GM12892 (cell line): ENCODE results near the gene SLC4A5. TPM values are rescaled to one million over a fixed set of nuclear protein-coding genes. Genes with fewer than 3 reads are reported as not detected.

ENCODE experiments used
- DNase-seq: peaks from one replicate; pipeline ENCODE4 v3.0.0; 2011; ENCODE audit not compliant: insufficient read length
- FAIRE-seq: peaks from 2 replicates; lab custom pipeline; 2011; peaks lifted over from hg19 to GRCh38; lab: Jason Lieb, UNC
- POLR2A ChIP-seq: IDR thresholded peaks from 2 replicates; pipeline ENCODE4 v1.6.1; 2011; ENCODE audit warnings: low read depth, low read length, control low read depth
- POLR2AphosphoS5 ChIP-seq: IDR thresholded peaks from 2 replicates; pipeline ENCODE4 v1.6.1; 2011; ENCODE audit warnings: low read depth, low read length, control low read depth
- TAF1 ChIP-seq: IDR thresholded peaks from 2 replicates; pipeline ENCODE4 v1.6.1; 2011; ENCODE audit warnings: low read depth, mild to moderate bottlenecking, control low read depth, low read length, borderline replicate concordance
- polyA plus RNA-seq: library from polyadenylated mRNA; unstranded; fragments of >200 nt; gene quantifications from one replicate; pipeline ENCODE4 v1.2.1, GENCODE V29; 2012; ENCODE audit warnings: missing spikeins, inconsistent platforms; ENCODE audit not compliant: missing spikeins

Gene SLC4A5, protein sequence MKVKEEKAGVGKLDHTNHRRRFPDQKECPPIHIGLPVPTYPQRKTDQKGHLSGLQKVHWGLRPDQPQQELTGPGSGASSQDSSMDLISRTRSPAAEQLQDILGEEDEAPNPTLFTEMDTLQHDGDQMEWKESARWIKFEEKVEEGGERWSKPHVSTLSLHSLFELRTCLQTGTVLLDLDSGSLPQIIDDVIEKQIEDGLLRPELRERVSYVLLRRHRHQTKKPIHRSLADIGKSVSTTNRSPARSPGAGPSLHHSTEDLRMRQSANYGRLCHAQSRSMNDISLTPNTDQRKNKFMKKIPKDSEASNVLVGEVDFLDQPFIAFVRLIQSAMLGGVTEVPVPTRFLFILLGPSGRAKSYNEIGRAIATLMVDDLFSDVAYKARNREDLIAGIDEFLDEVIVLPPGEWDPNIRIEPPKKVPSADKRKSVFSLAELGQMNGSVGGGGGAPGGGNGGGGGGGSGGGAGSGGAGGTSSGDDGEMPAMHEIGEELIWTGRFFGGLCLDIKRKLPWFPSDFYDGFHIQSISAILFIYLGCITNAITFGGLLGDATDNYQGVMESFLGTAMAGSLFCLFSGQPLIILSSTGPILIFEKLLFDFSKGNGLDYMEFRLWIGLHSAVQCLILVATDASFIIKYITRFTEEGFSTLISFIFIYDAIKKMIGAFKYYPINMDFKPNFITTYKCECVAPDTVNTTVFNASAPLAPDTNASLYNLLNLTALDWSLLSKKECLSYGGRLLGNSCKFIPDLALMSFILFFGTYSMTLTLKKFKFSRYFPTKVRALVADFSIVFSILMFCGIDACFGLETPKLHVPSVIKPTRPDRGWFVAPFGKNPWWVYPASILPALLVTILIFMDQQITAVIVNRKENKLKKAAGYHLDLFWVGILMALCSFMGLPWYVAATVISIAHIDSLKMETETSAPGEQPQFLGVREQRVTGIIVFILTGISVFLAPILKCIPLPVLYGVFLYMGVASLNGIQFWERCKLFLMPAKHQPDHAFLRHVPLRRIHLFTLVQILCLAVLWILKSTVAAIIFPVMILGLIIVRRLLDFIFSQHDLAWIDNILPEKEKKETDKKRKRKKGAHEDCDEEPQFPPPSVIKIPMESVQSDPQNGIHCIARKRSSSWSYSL
- 0.91 TPM for polyA plus RNA-seq

- FAIRE-seq (no peak), DNase-seq (no peak)
- TF ChIP-seq POLR2A (no peak), POLR2AphosphoS5 (no peak), TAF1 (no peak)
Measured at GRCh38 chr2:74343316-74343715, at the start of gene SLC4A5. Gene SLC4A5, minus strand, starts transcription at chr2:74343416. Its CDS starts 28,393 bp downstream, at chr2:74315023.

DNA sequence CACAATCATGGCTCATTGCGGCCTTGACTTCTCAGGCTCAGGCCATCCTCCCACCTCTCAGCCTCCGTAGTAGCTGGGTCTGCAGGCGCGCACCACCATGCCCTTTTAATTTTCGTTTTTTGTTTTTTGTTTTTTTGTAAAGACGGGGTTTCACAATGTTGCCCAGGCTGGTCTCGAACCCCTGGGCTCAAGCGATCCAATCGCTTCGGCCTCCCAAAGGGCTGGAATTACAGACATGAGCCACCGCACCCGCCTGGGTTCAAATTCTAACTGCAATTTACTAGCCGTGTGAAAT, 49.2 kb upstream of the SLC4A5 start:
- FAIRE-seq (no peak), DNase-seq (no peak)
- TF ChIP-seq TAF1: no peak
- TF ChIP-seq POLR2AphosphoS5: no peak
- TF ChIP-seq POLR2A: no peak

GRCh38 chr2:74391580-74392448, 48.6 kb upstream of the SLC4A5 start:
- peak; percentile 65; the same call in 1 of the 2 replicates for TF ChIP-seq POLR2A
- TF ChIP-seq TAF1: no peak
- 0 out of 2 replicates have a peak, but pooled peaks have one; percentile 44 for TF ChIP-seq POLR2AphosphoS5
- FAIRE-seq (peak; percentile 92), DNase-seq (peak; percentile 80)

GRCh38 chr2:74391209-74391579, 48.0 kb upstream of the SLC4A5 start:
- FAIRE-seq (peak; percentile 70), DNase-seq (no peak)
- no peak for TF ChIP-seq TAF1
- no peak for TF ChIP-seq POLR2AphosphoS5
- TF ChIP-seq POLR2A: no peak

GRCh38 chr2:74390606-74391005, 47.4 kb upstream of the SLC4A5 start:
- TF ChIP-seq POLR2A (no peak), TAF1 (no peak), POLR2AphosphoS5 (no peak)
- FAIRE-seq (peak; percentile 9), DNase-seq (no peak)

DNA sequence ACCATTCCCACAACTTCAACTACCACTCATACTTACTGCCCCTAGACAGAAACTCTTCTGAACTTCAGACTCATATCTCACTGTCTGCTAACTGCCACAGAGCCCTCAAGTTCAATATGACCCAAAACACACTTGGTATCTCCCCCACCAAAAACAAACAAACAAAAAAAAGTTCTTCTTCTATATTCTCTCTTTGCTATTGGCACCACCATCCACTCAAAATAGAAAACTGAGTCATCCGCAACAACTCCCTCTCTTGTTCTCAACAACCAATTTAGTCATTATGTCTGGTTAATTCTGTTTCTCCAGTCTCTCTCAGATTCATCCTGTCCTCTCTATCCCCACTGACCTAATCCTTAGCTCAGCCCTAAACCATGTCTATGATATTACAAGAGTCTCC, 44.1 kb upstream of the SLC4A5 start:
- DNase-seq: no peak
- TF ChIP-seq POLR2A: no peak
- TF ChIP-seq TAF1: no peak
- TF ChIP-seq POLR2AphosphoS5: no peak
- no peak for FAIRE-seq

DNA sequence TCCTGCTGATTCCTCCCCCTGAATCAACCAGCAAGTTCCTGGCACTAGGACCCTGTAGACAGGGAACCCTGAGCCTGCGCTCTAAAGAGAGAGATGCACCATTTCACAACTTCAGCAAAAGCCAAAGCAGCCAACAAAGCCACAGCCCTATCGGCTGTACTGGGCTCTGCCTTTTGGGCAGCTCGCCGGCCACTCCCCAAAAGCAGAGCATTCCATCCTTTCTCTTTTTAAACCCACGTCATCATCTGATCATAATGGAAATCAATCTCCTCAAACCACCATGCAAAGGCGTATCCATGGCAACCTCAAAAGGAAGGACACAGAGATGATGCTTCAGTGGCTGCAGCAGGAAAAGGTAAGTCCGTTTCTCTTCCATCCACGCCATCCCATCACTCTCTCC, 42.2 kb upstream of the SLC4A5 start:
- DNase-seq: no peak
- no peak for FAIRE-seq
- no peak for TF ChIP-seq POLR2AphosphoS5

- DNase-seq (no peak), FAIRE-seq (no peak)
- TF ChIP-seq POLR2A (no peak), TAF1 (no peak), POLR2AphosphoS5 (no peak)
Measured at GRCh38 chr2:74384051-74384450, 40.8 kb upstream of the SLC4A5 start.

- FAIRE-seq (no peak), DNase-seq (no peak)
- TF ChIP-seq POLR2AphosphoS5 (no peak), TAF1 (no peak), POLR2A (no peak)
Measured at GRCh38 chr2:74383254-74383653, 40.0 kb upstream of the SLC4A5 start.

DNA sequence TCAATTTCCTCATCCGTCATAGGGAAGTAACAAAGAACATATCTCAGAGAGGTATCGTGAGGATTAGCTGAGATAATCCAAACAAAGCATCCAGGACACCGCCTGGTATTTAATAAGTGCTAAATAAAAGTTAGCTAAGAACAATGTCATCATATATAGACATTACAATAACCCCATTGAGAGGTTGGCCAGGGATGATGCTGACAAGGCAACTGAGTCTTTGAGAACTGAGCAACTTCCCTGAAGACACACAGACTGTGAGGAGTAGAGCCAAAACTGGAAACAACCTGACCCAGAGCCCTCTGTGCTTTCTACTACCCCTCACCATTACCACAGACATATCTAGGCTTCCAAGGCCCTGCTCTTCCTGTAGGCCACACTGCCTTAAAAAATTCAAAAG, 38.5 kb upstream of the SLC4A5 start:
- no peak for DNase-seq
- FAIRE-seq: no peak
- TF ChIP-seq TAF1: no peak
- TF ChIP-seq POLR2A: no peak
- no peak for TF ChIP-seq POLR2AphosphoS5
